ENCODE results near the gene SLC15A3.
"Not testable (repeated sequence)": the region's sequence is repeated elsewhere in the genome, so short reads cannot be mapped to it uniquely, and the experiment has no call there.

The SLC15A3 gene

DNA sequence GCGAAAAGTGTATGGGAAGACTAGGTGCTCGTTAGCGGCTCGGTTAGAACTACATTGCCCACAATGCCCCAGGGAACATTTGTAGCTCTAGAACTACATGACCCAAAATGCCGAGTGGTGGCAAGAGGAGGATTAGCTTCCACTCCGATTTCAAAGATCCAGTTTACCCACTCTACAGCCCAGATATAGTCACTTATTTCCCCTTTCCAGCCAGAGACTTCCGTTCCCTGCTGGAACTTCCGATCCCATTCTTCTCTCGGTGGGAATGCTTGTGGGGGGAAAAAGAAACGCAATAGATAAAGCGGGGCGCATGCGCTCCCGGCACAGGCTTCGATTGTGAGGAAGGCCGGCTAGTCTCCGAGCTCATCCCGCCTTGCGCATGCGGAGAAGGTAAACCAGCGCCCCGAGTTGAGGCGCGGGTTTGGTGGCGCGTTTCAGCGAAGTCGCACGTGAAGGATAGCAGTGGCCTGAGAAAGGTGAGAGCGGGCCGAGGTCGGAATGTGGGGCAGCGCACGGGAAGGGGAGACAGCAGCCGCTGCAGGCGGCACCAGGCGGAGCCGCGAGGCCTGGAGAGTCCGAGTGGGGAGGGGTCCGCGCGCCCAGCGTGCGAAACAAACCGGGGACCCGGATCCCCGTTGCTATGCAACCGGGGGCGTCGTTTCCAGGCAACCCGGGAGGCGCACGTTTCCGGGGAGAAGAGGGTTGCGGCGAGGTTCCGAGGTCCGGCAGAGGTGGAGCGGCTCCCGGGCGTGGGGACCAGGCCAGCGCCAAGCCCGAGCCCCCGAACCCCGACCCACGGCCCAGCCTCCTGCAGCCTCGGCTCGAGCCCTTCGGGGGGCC, 38.0 kb downstream of the SLC15A3 start, which contains the start of gene TMEM109:
TSS of gene TMEM109 (plus strand) at position 366 of the 840 bp plus-strand sequence. CDS start 5,536 bp downstream, outside the sequence.
- peak; percentile 56 for DNase-seq (ENCODE audit: low read depth)

GRCh38 chr11:60912851-60913528, 39.0 kb downstream of the SLC15A3 start:
- no peak for DNase-seq (ENCODE audit: low read depth)

DNA sequence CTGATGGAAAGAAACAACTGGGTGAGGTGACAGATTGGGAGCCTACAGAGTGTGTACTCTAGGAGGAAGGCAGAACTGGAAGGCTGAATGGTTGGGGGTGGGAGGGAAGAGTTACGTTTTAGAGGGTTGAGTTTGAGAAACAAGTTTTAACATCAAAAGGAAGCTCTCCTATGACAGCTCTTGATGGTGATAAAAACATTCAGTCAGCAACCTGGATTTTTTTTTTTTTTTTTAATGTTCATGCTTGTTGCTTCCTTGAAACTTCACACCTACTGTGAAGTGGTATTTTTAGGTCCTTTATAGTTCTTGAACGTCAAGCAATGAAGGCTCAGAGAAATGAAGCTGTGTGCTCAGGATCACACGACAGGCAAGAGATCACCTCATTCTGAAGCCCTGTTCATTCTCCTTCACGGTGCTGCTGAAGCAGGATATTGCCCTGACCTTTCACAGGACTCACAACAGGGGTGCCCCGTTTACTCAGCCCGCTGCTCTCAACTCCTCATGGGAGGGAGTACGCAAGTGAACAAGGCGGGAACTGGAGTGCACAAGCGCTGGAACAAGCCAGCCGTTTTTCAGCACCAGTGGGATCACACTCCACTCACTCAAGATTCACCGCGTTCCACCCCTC, 39.6 kb downstream of the SLC15A3 start:
- no peak for DNase-seq (ENCODE audit: low read depth)

GRCh38 chr11:60910711-60911380, 41.1 kb downstream of the SLC15A3 start:
- no peak for DNase-seq (ENCODE audit: low read depth)

GRCh38 chr11:60910281-60910687, 41.7 kb downstream of the SLC15A3 start:
- no peak for DNase-seq (ENCODE audit: low read depth)

GRCh38 chr11:60909680-60910280, 42.2 kb downstream of the SLC15A3 start:
- not testable (repeated sequence) for DNase-seq (ENCODE audit: low read depth)

DNA sequence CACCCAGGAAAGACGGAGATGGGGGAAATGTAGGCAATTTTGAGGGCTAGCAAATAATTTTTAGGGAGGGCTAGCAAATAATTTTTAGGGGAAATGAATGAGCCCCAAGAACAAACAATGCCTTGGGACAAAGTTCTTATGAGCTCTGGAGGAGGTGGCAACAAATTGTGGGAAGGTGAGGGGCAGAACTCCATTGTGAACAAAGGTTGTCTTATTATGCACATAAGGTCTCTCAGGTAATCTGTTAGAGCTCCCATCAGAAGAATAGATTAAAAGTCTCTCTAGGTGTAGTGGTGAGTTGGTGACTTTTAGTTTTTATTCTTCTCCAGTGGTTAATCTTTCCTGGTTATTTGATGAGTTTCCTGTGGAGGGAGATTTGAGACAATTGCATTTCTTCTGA, 43.2 kb downstream of the SLC15A3 start:
- DNase-seq (ENCODE audit: low read depth), result no peak

DNA sequence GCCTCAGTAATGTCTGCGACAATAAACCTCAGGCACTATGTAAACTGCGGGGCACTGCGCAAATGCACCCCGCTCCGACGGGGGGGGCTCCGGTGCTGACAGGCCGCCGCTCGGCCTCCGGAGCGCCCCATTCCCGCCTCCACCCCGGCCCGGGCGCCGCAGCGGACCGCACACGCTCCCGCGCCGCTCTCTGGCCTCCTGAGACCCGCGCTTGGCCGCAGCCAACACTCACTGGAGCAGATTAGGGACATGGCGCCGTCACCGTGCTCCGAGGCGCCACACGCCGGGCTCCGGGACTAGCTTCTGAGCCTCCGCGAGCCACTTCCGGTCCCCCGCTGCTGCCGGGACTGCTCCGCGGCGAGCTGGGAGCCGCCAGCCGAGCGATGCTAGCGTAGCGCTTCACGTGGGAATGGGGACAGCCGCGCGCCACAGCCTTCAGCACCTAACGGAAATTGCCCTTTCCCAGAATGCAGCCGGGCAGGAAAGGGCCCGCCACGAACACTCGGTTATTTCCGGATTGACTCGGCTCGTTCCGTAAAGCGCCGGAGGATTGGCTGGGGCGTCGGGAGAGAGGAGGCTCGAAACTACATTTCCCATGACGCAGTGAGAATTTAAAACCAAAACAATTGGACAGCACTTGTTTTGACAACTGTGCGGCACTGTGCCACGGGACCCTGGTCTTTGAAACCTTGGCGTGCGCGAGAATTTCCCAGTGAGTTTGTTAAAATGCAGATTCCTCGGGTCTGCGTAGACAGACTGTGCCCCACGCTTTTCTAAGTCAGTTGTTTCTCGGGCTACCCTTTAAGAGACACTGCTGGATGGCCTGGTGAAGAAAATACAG, 45.6 kb downstream of the SLC15A3 start, which contains the start of gene PRPF19:
TSS of gene PRPF19 (minus strand) at position 454 of the 841 bp plus-strand sequence. CDS start at position 251, 203 bp downstream.
- DNase-seq (ENCODE audit: low read depth), result peak; percentile 72

DNA sequence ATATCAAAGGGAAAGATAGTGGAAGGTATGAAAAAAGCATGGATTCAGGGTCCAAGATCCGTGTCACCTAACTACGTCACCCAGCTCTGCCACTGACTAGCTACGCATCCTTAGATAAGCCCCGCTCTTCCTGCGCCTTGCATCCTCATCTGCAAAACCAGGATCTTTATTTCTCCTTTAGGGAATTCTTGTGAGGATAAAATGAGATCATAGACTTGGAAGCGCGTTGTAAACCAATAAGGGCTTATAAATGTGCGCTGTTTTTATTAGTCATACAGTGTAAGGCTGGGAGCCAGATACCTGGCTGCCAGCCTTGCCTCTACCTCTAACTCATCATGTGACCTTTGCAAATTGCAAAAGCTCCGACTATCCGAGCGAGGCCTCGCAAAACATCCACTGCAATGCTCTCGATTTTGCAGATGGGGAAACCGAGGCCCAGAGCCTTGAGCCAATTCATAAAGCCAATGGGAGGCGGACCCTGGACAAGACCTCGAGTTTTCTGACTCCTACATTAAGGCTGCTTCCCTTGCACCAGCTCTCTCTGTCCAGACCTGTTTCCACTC, 46.3 kb downstream of the SLC15A3 start:
- no peak for DNase-seq (ENCODE audit: low read depth)

DNA sequence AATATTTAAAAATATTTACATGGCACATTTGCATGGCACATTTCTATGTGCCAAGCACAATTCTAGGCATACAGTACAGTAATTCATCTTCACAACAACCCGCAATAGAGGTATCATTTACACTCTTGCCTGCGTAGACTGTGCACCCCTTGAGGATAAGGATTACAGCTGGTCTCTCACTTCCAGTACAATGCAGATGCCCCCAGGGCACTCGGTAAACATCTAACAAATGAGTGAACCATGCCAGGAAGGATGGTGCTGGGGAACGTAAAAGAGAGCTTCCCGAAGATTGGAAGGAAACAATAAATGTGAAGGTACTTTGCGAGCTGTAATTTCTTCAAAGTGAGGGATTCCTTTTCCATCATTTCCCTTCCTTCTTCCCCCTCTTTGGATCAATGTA, 46.9 kb downstream of the SLC15A3 start:
- DNase-seq (ENCODE audit: low read depth), result no peak

DNA sequence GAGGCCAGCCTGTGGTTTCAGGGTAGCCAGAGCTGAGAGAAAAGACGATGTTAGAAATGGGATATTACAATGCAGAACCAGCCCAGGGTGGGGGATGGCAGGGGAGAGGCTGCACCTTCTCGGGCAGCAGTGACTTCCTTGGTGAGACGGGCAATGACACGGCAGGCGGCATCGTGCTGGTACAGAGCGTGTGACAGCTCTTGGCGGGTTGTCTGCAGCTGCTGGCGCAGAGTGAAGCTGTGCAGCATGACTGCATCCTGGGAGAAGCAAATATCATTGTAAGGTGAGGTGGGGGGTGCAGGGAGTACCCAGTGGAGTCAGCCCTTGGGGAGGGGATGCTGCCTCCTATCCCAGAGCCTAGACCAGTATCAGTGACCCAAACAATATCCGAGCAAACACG, 49.4 kb downstream of the SLC15A3 start:
- no peak for DNase-seq (ENCODE audit: low read depth)

DNA sequence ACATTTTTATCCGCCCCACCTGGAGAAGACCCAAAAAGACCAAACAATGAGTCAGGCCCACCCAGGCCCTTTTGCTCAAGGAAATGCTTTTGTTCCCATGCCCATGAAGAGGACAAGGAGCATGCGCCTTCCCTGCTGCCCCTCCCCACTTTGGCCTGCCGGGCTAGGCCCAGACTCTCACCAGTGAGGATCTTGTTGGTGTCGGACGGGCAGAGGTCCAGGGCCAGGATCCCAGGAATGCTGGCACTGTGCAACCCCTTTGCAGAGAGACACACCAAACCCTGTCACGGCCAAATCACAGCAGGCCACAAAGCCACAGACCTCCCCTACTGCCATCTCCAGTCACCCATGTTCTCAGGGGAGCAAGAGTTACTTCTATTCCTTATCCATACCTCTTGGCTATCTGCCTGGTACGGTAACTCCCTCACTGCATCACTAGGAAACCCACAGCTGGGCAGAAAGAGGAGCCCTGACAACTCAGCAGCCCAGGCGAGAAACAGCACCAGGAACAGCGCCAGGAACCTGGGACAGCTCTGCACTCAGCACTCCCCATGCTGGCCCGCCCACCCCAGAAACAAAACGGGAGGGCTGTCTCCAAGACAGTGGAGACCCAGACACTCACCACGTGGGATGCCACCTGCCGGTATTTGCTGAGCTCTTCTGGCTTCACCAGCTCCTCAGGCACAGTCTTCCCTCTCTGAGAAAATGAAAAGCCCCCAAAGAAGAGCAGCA, 51.1 kb downstream of the SLC15A3 start:
- DNase-seq (ENCODE audit: low read depth), result no peak

GRCh38 chr11:60899977-60900376, 52.0 kb downstream of the SLC15A3 start:
- no peak for DNase-seq (ENCODE audit: low read depth)

GRCh38 chr11:60899046-60899936, 52.7 kb downstream of the SLC15A3 start:
- no peak for DNase-seq (ENCODE audit: low read depth)

DNA sequence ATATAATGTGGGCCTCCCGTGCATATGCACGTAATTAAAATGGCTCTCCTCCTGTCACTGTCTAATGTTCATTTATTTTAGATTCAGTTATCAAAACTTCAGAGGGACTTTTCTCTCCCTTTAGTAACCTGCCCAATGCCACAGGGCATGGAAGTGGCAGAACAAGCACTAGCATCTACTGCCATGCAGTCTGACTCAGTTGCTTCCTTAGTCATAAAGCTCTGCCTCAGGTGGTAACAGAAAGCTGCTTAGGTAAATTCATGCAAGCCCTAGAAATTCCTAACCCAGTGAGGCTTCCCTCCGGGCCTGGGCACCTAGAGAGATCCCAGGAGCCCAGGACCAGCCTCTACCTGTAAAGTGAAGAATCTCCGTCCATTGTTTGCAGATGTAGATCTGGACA, 54.5 kb downstream of the SLC15A3 start:
- DNase-seq (ENCODE audit: low read depth), result no peak

DNA sequence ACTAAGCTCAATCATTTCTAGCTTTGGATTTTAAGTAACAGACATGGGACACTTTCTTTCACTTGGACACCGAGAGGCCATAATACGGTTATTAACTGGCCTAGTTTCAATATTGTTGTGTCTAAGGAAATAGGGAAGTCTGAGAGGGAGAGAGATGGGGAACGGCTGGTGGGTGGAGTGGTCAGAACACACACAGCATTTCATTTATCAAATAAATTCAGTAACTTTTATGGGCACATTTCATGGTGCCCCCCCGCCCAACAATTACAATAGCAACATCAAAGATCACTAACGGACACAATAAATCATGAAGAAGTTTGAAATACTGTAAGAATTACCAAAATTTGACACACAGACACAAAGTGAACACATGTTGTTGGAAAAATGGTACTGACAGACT, 56.3 kb downstream of the SLC15A3 start:
- DNase-seq (ENCODE audit: low read depth), result no peak

DNA sequence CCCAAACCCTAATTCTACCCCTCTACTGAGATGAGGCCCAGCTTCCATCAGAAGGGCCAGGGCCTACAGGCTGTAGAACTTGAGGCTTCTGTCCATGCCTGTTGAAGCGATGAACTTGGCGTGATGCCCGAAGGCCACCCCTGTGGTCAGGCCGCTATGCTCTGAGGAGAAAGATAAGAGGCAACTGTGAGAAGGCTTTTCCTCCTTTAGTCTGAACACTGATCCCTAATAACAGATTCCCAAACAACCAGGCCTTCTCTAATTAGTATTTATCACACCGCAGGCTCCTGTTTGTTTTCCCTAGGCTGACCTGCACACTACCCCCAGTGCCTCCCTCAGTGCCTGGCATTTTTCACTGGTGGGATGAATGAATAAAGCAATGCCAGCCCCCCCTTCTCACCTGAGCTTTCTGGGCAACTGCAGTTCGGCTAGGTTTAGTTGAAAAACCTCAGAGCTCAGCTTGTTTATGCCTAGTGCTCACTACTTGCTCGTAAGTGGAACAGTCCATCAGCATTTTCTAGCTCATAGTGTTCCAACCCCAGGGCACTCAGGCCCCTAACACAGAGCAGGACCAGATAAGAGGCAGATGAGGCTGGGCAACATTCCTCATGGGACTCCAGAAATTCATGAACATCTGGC, 60.8 kb downstream of the SLC15A3 start:
- DNase-seq (ENCODE audit: low read depth), result no peak

GRCh38 chr11:60890696-60891095, 61.3 kb downstream of the SLC15A3 start:
- no peak for DNase-seq (ENCODE audit: low read depth)
